H9 (cell line): Measurements from ENCODE around the gene SRC. TPM values are rescaled to one million over a fixed set of nuclear protein-coding genes. Genes with fewer than 3 reads are reported as not detected.

Experiments used
- DNase-seq: peaks from one replicate; pipeline ENCODE4 v3.0.0-alpha.2; 2017
- H2AFZ ChIP-seq: one replicate; pipeline ENCODE4 v1.6.1; 2013; ENCODE audit warnings: mild to moderate bottlenecking, low read length, control low read depth, moderate library complexity
- H2AK5ac ChIP-seq: 2 replicates; pipeline ENCODE4 v1.6.1; 2013; ENCODE audit warnings: low read length, control low read depth, mixed read lengths; ENCODE audit not compliant: insufficient read length
- H2BK120ac ChIP-seq: one replicate; pipeline ENCODE4 v1.6.1; 2013; ENCODE audit warnings: low read depth, mild to moderate bottlenecking, low read length, control low read depth, inconsistent platforms; ENCODE audit not compliant: poor library complexity, severe bottlenecking
- H2BK12ac ChIP-seq: 2 replicates; pipeline ENCODE4 v1.6.1; 2013; ENCODE audit warnings: low read length, control low read depth, mixed read lengths, low read depth; ENCODE audit not compliant: insufficient read length
- H2BK15ac ChIP-seq: 2 replicates; pipeline ENCODE4 v1.6.1; 2013; ENCODE audit warnings: low read depth, low read length, control low read depth
- H2BK20ac ChIP-seq: one replicate; pipeline ENCODE4 v1.6.1; 2013; ENCODE audit warnings: low read depth, mild to moderate bottlenecking, low read length, control low read depth, inconsistent platforms; ENCODE audit not compliant: poor library complexity, severe bottlenecking
- H2BK5ac ChIP-seq: 2 replicates; pipeline ENCODE4 v1.6.1; 2013; ENCODE audit warnings: low read length, control low read depth, mixed read lengths; ENCODE audit not compliant: insufficient read length
- H3K14ac ChIP-seq: 2 replicates; pipeline ENCODE4 v1.6.1; 2013; ENCODE audit warnings: low read length, control low read depth; ENCODE audit not compliant: insufficient read depth
- H3K18ac ChIP-seq: 2 replicates; pipeline ENCODE4 v1.6.1; 2013; ENCODE audit warnings: low read depth, mild to moderate bottlenecking, mixed read lengths, low read length, control low read depth; ENCODE audit not compliant: insufficient read length
- H3K23ac ChIP-seq: 2 replicates; pipeline ENCODE4 v1.6.1; 2013; ENCODE audit warnings: low read length, control low read depth, mixed read lengths, low read depth; ENCODE audit not compliant: insufficient read length
- H3K23me2 ChIP-seq: 2 replicates; pipeline ENCODE4 v1.6.1; 2013; ENCODE audit warnings: low read depth, mild to moderate bottlenecking, mixed read lengths, low read length, control low read depth; ENCODE audit not compliant: insufficient read length, poor library complexity, severe bottlenecking
- H3K27ac ChIP-seq: 2 replicates; pipeline ENCODE4 v1.5.1; 2013; ENCODE audit warnings: low read length, control low read depth, mixed read lengths, low read depth; ENCODE audit not compliant: insufficient read length
- H3K27me3 ChIP-seq: 2 replicates; pipeline ENCODE4 v1.6.1; 2013; ENCODE audit warnings: low read length, control low read depth, inconsistent platforms; ENCODE audit not compliant: insufficient read depth
- H3K4ac ChIP-seq: 2 replicates; pipeline ENCODE4 v1.6.1; 2013; ENCODE audit warnings: low read depth, mild to moderate bottlenecking, control low read depth, inconsistent platforms, low read length, moderate library complexity
- H3K4me1 ChIP-seq: 2 replicates; pipeline ENCODE4 v1.6.1; 2013; ENCODE audit warnings: low read length, control low read depth, inconsistent platforms; ENCODE audit not compliant: insufficient read depth
- H3K4me2 ChIP-seq: 2 replicates; pipeline ENCODE4 v1.6.1; 2013; ENCODE audit warnings: low read length, control low read depth, mixed read lengths; ENCODE audit not compliant: insufficient read length, insufficient read depth
- H3K56ac ChIP-seq: 2 replicates; pipeline ENCODE4 v1.6.1; 2013; ENCODE audit warnings: low read depth, mild to moderate bottlenecking, mixed read lengths, low read length, control low read depth; ENCODE audit not compliant: insufficient read length
- H3K79me1 ChIP-seq: 2 replicates; pipeline ENCODE4 v1.6.1; 2013; ENCODE audit warnings: low read depth, mild to moderate bottlenecking, moderate library complexity, low read length, control low read depth, inconsistent platforms; ENCODE audit not compliant: insufficient read depth, poor library complexity, severe bottlenecking
- H3K79me2 ChIP-seq: 2 replicates; pipeline ENCODE4 v1.6.1; 2013; ENCODE audit warnings: low read length, control low read depth, inconsistent platforms; ENCODE audit not compliant: insufficient read depth
- H3K9ac ChIP-seq: 2 replicates; pipeline ENCODE4 v1.6.1; 2013; ENCODE audit warnings: low read length, control low read depth, mixed read lengths; ENCODE audit not compliant: insufficient read length; ENCODE audit errors: extremely low read depth
- H3K9me3 ChIP-seq: one replicate; pipeline ENCODE4 v1.6.1; 2013; ENCODE audit warnings: low read depth, low read length, inconsistent platforms; ENCODE audit not compliant: control insufficient read depth
- H3T11ph ChIP-seq: one replicate; pipeline ENCODE4 v1.6.1; 2013; ENCODE audit warnings: mild to moderate bottlenecking, low read length, control low read depth, inconsistent platforms
- H4K20me1 ChIP-seq: one replicate; pipeline ENCODE4 v1.6.1; 2013; ENCODE audit not compliant: control insufficient read depth, insufficient read length, insufficient read depth
- H4K5ac ChIP-seq: 2 replicates; pipeline ENCODE4 v1.6.1; 2013; ENCODE audit warnings: low read depth, mild to moderate bottlenecking, mixed read lengths, low read length, control low read depth; ENCODE audit not compliant: insufficient read length
- H4K8ac ChIP-seq: replicated peaks from 2 replicates; pipeline ENCODE4 v1.6.1; 2013; ENCODE audit warnings: low read length, control low read depth, mixed read lengths, low read depth; ENCODE audit not compliant: insufficient read length
- H4K91ac ChIP-seq: 2 replicates; pipeline ENCODE4 v1.6.1; 2013; ENCODE audit warnings: low read depth, mild to moderate bottlenecking, moderate library complexity, mixed read lengths, low read length, control low read depth; ENCODE audit not compliant: insufficient read length
- H3K27ac Mint-ChIP-seq, 3 experiments: 2 replicates in 2 of 3; 3 replicates in 1 of 3; pipeline ENCODE4 v1.8.0; 2020 to 2021; ENCODE audit warnings: mixed read lengths in 3 of 3, mild to moderate bottlenecking in 1 of 3, moderate library complexity in 1 of 3
- H3K27me3 Mint-ChIP-seq: 2 replicates; pipeline ENCODE4 v1.8.0; 2021; ENCODE audit warnings: low read depth, mild to moderate bottlenecking, moderate library complexity, mixed read lengths
- H3K36me3 Mint-ChIP-seq, 3 experiments: 2 replicates in 2 of 3; 3 replicates in 1 of 3; pipeline ENCODE4 v1.8.0; 2020 to 2021; ENCODE audit warnings: low read depth in 3 of 3, mixed read lengths in 3 of 3; ENCODE audit not compliant: insufficient read depth in 1 of 3
- H3K4me1 Mint-ChIP-seq, 2 experiments: 2 replicates each; pipeline ENCODE4 v1.8.0; 2020; ENCODE audit warnings: mixed read lengths in 2 of 2
- H3K4me3 Mint-ChIP-seq, 2 experiments: 2 replicates in 1 of 2; 3 replicates in 1 of 2; pipeline ENCODE4 v1.8.0; 2020 to 2021; ENCODE audit warnings: mild to moderate bottlenecking in 2 of 2, mixed read lengths in 2 of 2, moderate library complexity in 1 of 2
- H3K9me3 Mint-ChIP-seq, 2 experiments: 2 replicates in 1 of 2; 3 replicates in 1 of 2; pipeline ENCODE4 v1.8.0; 2020; ENCODE audit warnings: mild to moderate bottlenecking in 2 of 2, mixed read lengths in 2 of 2, moderate library complexity in 1 of 2
- CTCF ChIP-seq: fragments of 200-600 bp; sonication (generic); conservative IDR thresholded peaks from 3 replicates; pipeline ENCODE4 v1.8.0; 2021; ENCODE audit warnings: antibody characterized with exemption, mild to moderate bottlenecking
- WGBS: extraction: QIAGEN DNeasy Blood & Tissue Kit; methylation state at CpG from one replicate; pipeline ENCODE4 v1.1.7; 2013; ENCODE audit warnings: missing lambda C conversion rate, low lambda C conversion rate, mixed read lengths; ENCODE audit not compliant: insufficient read length; ENCODE audit errors: extremely low coverage; 5-methylcytosine and 5-hydroxymethylcytosine counted together
- total RNA-seq: library from RNA; stranded (reverse); gene quantifications from 2 replicates; pipeline ENCODE4 v1.2.1, GENCODE V29; 2021

SRC gene
- total RNA-seq, 1 experiment from 2014 or later = 44.5 TPM

DNA sequence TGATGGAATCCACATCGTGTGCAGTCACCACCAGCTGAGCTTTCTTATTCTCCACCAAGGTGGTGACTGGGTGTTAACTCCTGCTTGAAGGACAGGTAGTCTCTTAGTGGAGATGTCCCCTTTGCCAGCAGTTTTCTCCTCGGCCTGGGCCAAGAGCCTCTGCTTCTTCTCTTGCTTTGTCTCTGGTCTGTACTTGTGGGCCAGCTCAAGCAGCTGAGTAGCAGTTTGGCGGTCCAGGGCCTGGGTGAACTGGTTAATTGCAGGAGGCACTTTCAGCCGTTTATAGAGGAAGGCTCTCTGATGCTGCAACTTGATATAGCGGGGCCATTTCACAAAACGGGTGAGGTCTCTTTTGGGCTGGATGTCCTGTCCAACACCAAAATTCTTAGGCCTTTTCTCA is 99.1 kb downstream of the SRC start:
- no peak overlapping the region for H3K27ac Mint-ChIP-seq
- H3K18ac ChIP-seq = no peak overlapping the region

More for the DNA sequence above, 99.1 kb downstream of the SRC start:
- H3K23ac ChIP-seq = no peak overlapping the region
- H3K79me2 ChIP-seq = no peaks in the 10 kb centered on the region
- TF ChIP-seq CTCF = no peak
- no peak for DNase-seq
- no peak overlapping the region for H2BK120ac ChIP-seq
- H2BK12ac ChIP-seq = no peak overlapping the region
- H2AFZ ChIP-seq = no peak overlapping the region
- Mint-ChIP-seq H3K9me3 (no peaks in the 10 kb centered on the region), H3K4me3 (no peak overlapping the region), H3K36me3 (no peaks in the 10 kb centered on the region), H3K27me3 (peaks cover 5% of the 10 kb centered on the region), H3K4me1 (peaks cover under 1% of the 10 kb centered on the region in 2 experiments)
- H3K14ac ChIP-seq = no peak overlapping the region
- H2BK15ac ChIP-seq = no peak overlapping the region
- H3K23me2 ChIP-seq = no peaks in the 10 kb centered on the region
- H3K9ac ChIP-seq = no peak overlapping the region
- H3K56ac ChIP-seq = no peak overlapping the region
- no peaks in the 10 kb centered on the region for H3K79me1 ChIP-seq
- no peak overlapping the region for H2BK20ac ChIP-seq
- H3K4ac ChIP-seq = no peak overlapping the region
- no peaks in the 10 kb centered on the region for H4K20me1 ChIP-seq
- H4K8ac ChIP-seq = no peak overlapping the region
- WGBS = no CpG with 5 or more reads among the region's 6 CpGs
- H2BK5ac ChIP-seq = no peak overlapping the region
- no peak overlapping the region for H3K27ac ChIP-seq
- H3K9me3 ChIP-seq = no peaks in the 10 kb centered on the region
- H3T11ph ChIP-seq = no peak overlapping the region
- H4K5ac ChIP-seq = no peak overlapping the region
- no peak overlapping the region for H4K91ac ChIP-seq
- no peak overlapping the region for H2AK5ac ChIP-seq
- H3K27me3 ChIP-seq = no peaks in the 10 kb centered on the region
- no peaks in the 10 kb centered on the region; the same call in 1 of the 2 replicates for H3K4me1 ChIP-seq
- H3K4me2 ChIP-seq = no peak overlapping the region
